Uterus (tissue), 2 donors: Measurements from ENCODE around the gene TCF4.

ENCODE experiments used
- POLR2A ChIP-seq, 2 donors: fragments of 450-650 bp; IDR thresholded peaks; one replicate each; pipeline ENCODE4 v1.6.1; 2016; ENCODE audit warnings: antibody characterized with exemption in 2 of 2, mild to moderate bottlenecking in 1 of 2, moderate library complexity in 1 of 2
- TF ChIP-seq, protein P1 (sequence below), 4 experiments: fragments of 200-600 bp in 2 of 4; fragments of 450-650 bp in 2 of 4; sonication (generic) in 2 of 4; IDR thresholded peaks; one replicate each; pipeline ENCODE4 v1.5.1; 2016 to 2019; ENCODE audit warnings: antibody characterized with exemption in 4 of 4, mild to moderate bottlenecking in 2 of 4, moderate library complexity in 1 of 4

DNA sequence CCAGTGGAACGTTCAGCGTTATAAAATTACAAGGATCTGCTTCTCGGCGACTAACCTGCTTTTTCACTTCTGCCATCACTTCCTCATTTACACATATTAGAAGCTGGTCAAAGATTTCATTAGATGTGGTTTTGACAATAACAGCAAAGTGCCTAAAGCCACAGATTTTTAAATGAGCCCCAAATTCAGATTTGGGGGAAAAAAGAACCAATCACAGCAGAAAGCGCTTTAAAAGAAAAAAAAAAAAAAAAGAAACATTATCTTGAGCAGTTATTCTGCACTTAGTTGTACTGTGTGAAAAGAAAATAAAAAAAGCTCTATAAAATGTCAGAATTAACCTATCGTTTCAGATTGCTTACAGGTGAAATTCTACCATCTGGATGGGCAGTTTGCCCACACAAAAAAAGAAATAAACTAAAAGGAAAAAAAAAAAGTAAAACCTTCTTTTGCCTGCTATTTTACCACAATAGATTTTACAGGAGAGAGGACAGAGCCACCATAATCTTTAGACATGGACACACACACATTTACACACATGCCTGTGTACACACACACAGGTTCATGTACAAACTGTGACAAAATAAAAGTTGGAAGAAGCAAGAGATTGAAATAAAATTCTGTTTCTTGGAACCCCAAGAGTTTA lies 167.2 kb downstream of the TCF4 start:
- TF ChIP-seq, protein P1, sequence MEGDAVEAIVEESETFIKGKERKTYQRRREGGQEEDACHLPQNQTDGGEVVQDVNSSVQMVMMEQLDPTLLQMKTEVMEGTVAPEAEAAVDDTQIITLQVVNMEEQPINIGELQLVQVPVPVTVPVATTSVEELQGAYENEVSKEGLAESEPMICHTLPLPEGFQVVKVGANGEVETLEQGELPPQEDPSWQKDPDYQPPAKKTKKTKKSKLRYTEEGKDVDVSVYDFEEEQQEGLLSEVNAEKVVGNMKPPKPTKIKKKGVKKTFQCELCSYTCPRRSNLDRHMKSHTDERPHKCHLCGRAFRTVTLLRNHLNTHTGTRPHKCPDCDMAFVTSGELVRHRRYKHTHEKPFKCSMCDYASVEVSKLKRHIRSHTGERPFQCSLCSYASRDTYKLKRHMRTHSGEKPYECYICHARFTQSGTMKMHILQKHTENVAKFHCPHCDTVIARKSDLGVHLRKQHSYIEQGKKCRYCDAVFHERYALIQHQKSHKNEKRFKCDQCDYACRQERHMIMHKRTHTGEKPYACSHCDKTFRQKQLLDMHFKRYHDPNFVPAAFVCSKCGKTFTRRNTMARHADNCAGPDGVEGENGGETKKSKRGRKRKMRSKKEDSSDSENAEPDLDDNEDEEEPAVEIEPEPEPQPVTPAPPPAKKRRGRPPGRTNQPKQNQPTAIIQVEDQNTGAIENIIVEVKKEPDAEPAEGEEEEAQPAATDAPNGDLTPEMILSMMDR (IDR thresholded peaks at IDR 0.05), result no peak
- TF ChIP-seq POLR2A (IDR thresholded peaks at IDR 0.05), result no peak
